ENCODE measurements around the gene PTPRM.

Gene PTPRM

DNA sequence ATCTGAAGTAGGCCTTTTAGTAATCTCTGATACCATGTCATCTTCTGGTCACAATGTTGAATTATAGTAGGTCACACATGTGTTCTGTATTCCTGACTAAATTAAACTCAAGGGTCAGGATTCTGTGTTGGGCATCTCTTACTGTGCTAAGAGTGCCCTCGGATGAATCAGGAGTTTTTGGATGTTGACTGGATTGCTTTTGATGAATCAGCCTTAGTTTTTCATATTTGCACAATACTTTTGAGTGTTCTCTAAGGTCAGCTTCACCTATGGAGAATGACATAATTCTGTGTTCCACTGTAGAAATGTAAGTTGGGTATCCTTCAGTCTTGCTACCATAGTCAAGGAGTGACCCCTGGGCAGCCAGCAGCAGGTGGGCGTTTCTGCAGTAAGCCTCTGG, 190.1 kb downstream of the PTPRM start:
- DNase-seq (ENCODE audit: low spot score): no peak

GRCh38 chr18:7758764-7759163, 191.6 kb downstream of the PTPRM start:
- DNase-seq (ENCODE audit: low spot score): no peak

DNA sequence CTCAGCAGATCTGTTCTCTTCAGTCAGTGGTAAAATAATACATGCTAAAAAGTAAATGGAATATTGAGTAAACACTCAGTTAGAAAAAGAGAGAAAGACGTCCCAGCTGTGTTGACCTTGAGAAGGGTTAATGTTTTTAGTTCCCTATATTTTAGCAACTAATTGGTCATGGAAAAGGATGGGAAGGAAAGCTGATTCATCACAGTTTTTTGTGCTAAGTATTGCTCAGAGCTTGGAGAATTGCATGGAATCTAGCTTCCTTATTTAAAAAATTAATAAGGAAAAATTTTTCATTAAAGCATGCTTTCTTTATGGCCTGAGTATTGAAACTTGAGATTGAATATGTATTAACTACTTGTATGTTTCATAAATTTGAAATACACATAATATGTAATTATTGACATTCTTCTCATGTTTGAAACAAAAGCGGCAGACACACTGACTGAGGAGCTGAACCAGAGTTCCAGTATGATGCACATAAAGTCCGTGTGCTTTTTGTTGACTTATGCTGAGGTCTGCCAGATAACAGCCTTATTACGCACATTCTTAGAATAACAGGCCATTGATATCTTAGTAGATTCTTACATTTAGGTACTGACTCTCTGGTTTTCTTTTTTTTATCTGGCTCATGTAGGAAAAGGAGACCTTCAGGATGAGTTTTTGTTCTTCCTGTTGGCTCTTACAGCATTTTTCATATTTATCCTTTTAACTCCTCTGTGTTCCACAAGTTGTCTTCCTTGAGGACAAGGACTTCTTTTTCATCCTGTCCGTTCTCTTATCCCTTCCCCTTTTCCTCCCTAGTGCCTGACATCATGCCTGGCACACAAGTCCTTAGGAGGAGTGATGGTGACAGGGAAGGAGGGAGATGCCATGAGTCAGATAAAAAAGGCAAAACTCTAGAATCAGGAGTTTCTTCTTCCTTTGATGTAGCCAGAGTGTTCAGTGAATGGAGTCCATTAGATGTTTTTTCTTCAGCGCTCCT, 194.1 kb downstream of the PTPRM start:
- DNase-seq (ENCODE audit: low spot score): no peak

- no peak for DNase-seq (ENCODE audit: low spot score)
These were observed 197.3 kb downstream of the PTPRM start for GRCh38 chr18:7764405-7764804.

DNA sequence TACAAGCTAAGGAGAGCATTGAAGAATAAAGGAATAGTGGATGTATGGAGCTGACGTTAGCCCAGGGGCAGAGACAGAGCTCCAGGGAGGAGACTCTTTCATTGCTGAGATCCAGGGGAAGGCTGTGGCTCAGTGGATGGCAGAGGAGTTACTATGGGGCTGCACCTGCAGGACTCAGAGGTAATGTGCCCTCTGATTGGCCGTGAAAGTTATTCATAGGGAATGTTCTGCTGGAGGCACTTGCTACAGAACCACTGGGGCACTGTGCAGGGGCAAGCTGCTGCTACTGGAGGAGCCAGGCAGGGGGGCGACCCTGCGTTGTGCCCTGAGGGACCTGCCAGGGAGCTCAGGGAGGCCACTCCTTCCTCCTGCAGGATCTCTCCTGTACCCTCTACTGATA, 199.2 kb downstream of the PTPRM start:
- no peak for DNase-seq (ENCODE audit: low spot score)

DNA sequence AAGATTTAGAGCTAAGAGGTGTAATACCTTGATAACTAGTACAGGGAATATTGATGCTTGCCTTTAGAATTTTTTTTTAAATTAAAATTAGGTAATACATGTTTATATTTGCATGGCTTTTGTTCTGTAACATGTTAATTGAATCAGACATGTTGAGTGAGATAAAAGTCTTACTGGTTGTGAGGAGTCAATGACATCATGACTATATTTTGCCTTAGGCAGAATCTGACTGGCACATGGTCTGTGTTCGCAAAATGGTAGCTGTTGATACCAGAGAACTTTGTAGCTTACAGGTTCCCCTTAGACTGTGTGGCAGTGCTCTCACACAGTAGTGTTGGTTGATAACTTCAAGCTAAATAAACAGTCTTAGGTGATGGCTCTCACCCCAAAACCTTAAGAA, 199.7 kb downstream of the PTPRM start:
- DNase-seq (ENCODE audit: low spot score): no peak

- no peak for DNase-seq (ENCODE audit: low spot score)
These were observed 203.8 kb downstream of the PTPRM start for GRCh38 chr18:7770908-7771307.

DNA sequence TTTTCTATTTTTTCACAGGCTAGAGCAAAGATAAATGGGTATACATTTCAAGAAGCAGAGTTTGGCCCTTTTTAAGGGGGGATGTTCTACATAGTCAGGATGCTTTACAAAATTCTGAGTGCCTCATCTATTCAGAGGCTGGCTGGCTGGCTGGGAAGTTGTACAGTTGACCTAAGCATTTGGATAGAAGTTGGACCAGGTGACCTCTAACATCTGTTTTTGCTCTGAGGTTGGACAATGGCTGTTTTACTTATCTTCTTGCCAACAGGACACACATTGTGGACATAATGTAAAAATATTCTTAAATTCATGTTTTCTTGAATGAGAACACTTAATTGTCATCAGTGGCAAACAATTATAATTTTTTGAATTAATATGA, 205.4 kb downstream of the PTPRM start:
- DNase-seq (ENCODE audit: low spot score): no peak

GRCh38 chr18:7772951-7773350, 205.8 kb downstream of the PTPRM start:
- DNase-seq (ENCODE audit: low spot score): no peak

DNA sequence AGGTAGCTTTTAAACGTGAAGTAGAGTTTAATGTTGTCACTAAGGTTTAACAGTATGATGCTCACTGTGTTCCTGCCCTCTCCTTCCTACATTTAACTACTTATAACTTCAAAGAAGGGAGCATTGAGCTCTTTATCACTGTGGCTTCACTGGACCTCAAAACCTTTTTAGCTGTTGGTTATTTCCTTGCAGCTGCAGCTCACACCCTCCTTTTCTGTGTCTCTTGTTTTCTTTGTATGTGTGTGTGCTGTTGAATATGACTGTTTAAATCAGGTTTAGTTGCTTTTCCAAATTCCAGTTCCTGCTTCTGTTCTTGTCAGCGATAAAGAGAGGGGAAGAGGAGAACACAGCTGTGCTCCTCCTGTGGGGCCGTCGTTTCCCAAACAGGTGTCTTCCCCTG, 208.0 kb downstream of the PTPRM start:
- no peak for DNase-seq (ENCODE audit: low spot score)

- DNase-seq (ENCODE audit: low spot score): no peak
These were observed 208.7 kb downstream of the PTPRM start for GRCh38 chr18:7775843-7776242.

- peak; percentile 1 for DNase-seq (ENCODE audit: low spot score)
These were observed 211.1 kb downstream of the PTPRM start for GRCh38 chr18:7778181-7778580.

DNA sequence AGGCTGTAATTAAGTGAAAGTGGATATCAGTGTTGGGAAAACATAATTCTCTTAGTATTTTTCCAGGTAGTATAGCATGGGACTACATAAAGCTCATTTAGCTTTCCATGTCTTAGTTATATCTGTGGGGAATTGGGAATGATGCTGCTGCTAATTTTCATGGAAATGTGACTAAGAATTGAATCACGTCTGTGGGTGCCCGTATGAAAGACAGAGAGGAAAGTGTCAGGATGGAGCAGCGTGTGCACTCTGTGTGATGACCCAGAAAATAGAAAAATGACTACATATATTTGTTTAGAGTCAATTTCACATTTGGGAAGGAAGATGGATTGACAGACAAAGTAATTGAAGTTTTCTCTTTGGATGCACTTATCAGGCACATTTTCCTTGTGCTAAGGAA, 212.1 kb downstream of the PTPRM start:
- no peak for DNase-seq (ENCODE audit: low spot score)

DNA sequence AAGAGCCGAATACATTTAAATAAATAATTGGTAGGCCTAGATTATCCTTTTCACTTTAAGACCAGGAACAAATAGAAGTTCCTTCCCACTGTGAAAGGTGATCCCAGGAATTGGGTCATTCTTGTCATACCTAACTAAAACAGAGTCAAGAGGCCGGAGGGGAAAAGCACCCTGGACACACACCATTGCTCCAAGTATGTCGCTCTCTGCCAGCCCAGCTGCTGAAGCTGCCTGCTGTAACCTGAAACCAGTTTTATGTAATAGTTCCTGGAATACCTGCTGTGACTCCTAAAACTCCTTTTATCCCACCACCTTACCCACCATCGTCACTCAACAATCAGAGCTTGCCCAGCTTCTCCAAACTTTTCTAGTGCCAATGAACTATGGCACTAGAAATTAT, 217.1 kb downstream of the PTPRM start:
- DNase-seq (ENCODE audit: low spot score): no peak

- no peak for DNase-seq (ENCODE audit: low spot score)
These were observed 219.5 kb downstream of the PTPRM start for GRCh38 chr18:7786569-7786968.

DNA sequence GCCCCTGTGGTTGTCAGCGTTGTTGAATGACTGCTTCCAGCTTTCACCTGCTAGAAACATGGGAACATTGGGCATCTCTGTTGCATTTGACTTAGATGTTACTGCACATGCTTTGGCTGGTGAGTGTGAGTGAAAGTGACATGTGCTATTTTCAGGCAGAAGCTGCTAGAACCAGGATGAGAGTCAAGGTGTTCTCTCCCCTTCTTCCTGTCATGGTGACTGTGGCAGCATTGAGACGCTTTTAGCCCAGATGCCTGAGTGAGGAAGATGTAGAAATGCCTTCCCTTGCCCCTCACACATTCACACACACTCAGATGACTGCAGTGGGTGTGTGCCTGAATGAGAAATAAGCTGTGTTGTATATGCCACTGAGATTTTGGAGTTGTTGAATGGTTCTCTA, 220.2 kb downstream of the PTPRM start:
- no peak for DNase-seq (ENCODE audit: low spot score)

DNA sequence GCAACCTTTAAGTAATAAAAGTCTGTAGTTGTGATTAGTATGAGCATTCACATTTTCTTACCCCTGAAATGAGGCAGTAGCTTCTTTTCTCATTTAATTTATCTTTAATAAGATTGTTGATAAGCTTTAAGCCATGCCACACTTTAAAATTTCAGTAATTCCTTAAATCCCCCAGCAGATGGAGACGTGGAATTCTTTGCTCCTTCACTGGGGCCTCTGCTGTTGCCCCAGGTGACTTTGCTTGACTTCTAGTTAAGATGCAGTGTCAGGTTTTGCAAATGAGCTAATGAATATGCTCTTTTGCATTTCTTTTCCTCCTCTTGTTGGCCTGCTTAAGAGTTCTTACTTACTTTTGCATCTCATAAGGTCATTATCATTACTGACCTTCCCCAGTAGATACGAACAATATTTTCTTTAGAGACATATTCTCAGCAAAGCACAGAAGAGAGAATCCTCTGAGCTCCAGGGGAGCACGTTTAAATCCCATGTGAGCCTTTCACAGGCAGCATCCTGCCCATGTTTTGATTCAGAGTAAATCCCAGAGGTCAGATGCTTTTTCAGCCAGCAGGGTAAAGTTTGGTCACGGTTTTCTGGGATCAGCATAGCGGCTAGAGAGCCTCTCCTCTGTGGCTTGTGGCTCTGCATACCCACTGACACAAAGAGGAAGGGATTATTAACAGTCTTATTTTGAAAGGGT, 222.9 kb downstream of the PTPRM start:
- no peak for DNase-seq (ENCODE audit: low spot score)

DNA sequence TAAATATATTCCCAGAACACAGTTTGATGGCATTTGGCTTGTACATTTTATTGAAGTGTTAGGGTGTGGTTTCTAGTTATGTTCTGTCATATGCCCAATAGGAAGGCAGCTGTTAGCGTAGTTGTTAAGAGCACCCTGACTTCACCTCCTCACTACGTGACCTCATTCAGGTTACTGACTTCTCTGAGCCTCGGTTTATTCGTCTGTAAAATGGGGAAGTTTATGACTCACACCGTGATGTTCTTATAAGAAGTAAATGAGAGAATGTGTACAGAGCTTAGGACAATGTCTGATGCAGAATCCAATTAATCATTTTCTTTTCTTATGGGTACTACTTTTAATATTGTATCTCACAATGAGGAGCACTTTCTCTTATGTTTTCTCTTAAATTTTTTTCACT, 226.0 kb downstream of the PTPRM start:
- no peak for DNase-seq (ENCODE audit: low spot score)

DNA sequence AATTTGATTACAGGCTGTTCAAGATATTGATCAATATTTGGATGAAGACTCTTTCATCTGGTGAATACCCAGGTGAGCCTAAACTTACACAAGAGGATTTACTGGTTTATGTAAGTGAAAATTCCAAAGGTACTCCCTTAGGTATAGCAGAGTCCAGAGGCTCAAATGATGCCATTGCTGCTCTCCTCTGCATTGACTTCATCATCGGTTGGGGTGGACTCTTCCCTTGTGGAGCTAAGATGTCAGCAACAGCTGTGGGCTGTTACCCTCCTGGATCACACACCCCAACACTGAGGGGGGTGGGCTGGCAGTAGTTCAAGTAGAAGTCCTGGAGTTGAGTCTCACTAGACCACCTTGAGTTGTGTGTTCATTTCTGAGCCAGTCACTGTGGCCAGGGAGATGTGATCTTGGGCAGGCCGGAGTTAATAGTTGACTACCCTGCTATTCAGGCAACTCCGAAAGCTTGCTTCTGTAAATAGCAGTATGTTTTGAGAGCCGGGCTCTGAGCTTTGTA, 236.9 kb downstream of the PTPRM start:
- DNase-seq (ENCODE audit: low spot score): no peak

GRCh38 chr18:7805096-7805495, 238.0 kb downstream of the PTPRM start:
- DNase-seq (ENCODE audit: low spot score): no peak

GRCh38 chr18:7805880-7806279, 238.8 kb downstream of the PTPRM start:
- DNase-seq (ENCODE audit: low spot score): no peak

DNA sequence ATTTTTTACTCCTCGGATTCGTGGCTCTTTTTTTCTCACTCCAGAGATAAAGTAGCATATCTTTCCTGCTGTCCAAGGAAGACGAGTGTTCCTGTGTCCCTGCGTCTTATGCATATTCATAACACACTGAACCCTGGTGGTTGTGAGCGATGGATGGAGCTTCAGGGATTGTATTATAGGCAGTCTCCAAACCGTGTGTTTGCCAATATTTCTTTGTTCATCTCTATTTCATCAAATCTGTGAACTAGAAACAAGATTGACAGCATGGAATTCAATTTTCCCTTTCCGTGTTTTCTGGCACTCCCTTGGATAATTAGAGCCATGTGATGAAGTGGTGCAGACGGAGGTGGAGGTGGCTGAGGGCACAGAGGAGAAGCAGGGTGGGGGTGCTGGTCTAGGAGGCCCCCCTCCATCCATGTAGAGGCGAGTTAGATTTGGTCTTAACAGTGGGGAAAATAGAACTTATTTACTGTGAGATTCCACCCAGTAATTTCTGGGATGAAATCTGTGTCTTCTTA, 240.9 kb downstream of the PTPRM start:
- DNase-seq (ENCODE audit: low spot score): no peak

DNA sequence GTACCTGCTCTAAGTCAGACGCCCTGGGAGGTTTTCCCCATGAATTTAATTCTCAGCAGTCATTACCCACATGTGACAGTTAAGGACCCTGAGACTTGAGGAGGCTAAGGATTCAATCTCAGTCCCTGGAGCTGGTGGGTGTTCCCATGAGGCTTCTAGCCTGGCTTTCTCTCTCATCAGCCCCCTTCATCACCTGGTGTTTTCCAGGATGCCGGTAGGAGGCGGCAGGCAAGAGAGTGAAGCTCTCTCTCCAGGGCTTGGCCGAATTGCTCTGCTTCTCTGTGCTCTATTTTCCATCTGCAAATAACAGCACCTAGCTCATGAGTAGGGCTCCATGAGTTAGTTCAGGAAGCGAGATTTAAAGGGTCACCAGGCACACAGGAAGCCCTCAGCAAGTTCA, 241.9 kb downstream of the PTPRM start:
- no peak for DNase-seq (ENCODE audit: low spot score)
